ENCODE data around the gene DNAAF8. TPM values are rescaled to one million over a fixed set of nuclear protein-coding genes. Genes with fewer than 3 reads are reported as not detected.

Gene DNAAF8
- total RNA-seq, 1 experiment from 2014 or later, result 1.2 TPM

DNA sequence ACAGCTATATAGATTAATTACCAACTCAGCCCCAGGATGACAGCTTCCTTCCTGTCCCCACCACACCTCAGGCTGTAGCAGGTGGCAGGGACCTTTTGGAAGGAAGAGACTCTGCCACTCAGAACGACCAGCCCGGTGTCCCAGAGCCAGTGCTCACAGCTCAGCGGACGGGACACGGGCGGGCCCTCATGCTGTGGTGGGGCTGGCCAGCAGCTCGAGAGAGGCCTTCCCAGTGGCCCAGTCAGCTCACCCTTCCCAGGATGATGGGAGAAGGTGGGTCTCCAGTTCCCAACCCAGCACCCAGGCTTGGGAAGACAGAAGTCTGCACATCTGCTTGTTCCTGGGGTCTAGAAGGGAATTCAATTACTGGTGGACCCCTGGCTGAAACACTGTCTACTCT, 30.4 kb upstream of the DNAAF8 start:
- ChIA-PET CTCF (no interaction called here), POLR2A (ENCODE audit: unreplicated experiment) (no interaction called here)
- BruUV-seq (replicated peaks), result no TSS peak
- H2AFZ ChIP-seq (ENCODE audit: low read length), result no peak overlapping the region
- no peak overlapping the region for H3K4me2 ChIP-seq (ENCODE audit: low read length)
- no peaks in the 10 kb centered on the region; the same call in 1 of the 2 replicates for H3K36me3 ChIP-seq (ENCODE audit: low read depth, low read length)
- no peak overlapping the region for H3K4me3 ChIP-seq (ENCODE audit: low read length)
- H3K4me1 ChIP-seq (ENCODE audit: insufficient read depth, low read length), result no peaks in the 10 kb centered on the region
- ATAC-seq (no peak), DNase-seq (no peak)
- no peaks in the 10 kb centered on the region for H3K27me3 ChIP-seq (ENCODE audit: low read length)
- no peaks in the 10 kb centered on the region for H3K79me2 ChIP-seq (ENCODE audit: low read length)
- no peaks in the 10 kb centered on the region for H3K9me2 ChIP-seq (replicated peaks; ENCODE audit: low read length)
- H4K20me1 ChIP-seq (ENCODE audit: low read length), result no peaks in the 10 kb centered on the region
- H3K9me3 ChIP-seq (ENCODE audit: low read length), result no peaks in the 10 kb centered on the region
- intact Hi-C loops (cut with micrococcal nuclease), result no loop called here
- H3F3A ChIP-seq (ENCODE audit: low read length, unreplicated experiment), result no peaks in the 10 kb centered on the region
- no peak overlapping the region for H3K9ac ChIP-seq (ENCODE audit: low read length)
- TF ChIP-seq EZH2 (IDR thresholded peaks at IDR 0.05; ENCODE audit: low read length, unreplicated experiment) (no peak), EZH2phosphoT487 (IDR thresholded peaks at IDR 0.05; ENCODE audit: borderline replicate concordance, low read length) (no peak)
- TF ChIP-seq, protein P1, sequence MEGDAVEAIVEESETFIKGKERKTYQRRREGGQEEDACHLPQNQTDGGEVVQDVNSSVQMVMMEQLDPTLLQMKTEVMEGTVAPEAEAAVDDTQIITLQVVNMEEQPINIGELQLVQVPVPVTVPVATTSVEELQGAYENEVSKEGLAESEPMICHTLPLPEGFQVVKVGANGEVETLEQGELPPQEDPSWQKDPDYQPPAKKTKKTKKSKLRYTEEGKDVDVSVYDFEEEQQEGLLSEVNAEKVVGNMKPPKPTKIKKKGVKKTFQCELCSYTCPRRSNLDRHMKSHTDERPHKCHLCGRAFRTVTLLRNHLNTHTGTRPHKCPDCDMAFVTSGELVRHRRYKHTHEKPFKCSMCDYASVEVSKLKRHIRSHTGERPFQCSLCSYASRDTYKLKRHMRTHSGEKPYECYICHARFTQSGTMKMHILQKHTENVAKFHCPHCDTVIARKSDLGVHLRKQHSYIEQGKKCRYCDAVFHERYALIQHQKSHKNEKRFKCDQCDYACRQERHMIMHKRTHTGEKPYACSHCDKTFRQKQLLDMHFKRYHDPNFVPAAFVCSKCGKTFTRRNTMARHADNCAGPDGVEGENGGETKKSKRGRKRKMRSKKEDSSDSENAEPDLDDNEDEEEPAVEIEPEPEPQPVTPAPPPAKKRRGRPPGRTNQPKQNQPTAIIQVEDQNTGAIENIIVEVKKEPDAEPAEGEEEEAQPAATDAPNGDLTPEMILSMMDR (conservative IDR thresholded peaks at IDR 0.05; ENCODE audit: low read depth, low read length), result no peak
- H3K27ac ChIP-seq (ENCODE audit: low read length), result no peak overlapping the region

DNA sequence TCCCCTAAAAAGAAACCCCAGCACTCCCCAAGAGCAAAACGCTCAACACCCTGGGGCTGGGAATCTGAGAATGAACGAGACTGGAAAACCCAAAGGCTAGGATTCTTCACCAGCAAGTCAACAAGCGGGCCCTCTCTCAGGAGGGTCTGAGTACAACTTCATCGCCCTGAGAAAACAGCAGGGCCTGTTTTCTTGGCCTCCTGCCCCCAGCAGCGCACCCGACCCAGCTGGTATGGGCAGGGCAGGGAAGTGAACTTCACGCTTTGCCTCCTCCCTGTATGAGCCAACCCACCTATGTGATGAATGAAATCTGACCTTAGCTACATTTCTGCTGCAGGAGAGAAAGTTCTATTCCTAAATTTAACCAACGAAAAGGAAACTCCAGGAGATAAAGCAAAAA, 29.8 kb upstream of the DNAAF8 start:
- H3K9me3 ChIP-seq (ENCODE audit: low read length), result no peaks in the 10 kb centered on the region
- no peaks in the 10 kb centered on the region for H3K9me2 ChIP-seq (replicated peaks; ENCODE audit: low read length)
- no peaks in the 10 kb centered on the region for H3K4me1 ChIP-seq (ENCODE audit: insufficient read depth, low read length)
- no peak overlapping the region for H3K4me2 ChIP-seq (ENCODE audit: low read length)
- H3K4me3 ChIP-seq (ENCODE audit: low read length), result no peak overlapping the region
- CTCF ChIA-PET, result no interaction called here
- TF ChIP-seq EZH2 (IDR thresholded peaks at IDR 0.05; ENCODE audit: low read length, unreplicated experiment), result no peak
- TF ChIP-seq, protein P1 (conservative IDR thresholded peaks at IDR 0.05; ENCODE audit: low read depth, low read length), result no peak
- no peak for TF ChIP-seq EZH2phosphoT487 (IDR thresholded peaks at IDR 0.05; ENCODE audit: borderline replicate concordance, low read length)
- no TSS peak for BruUV-seq (replicated peaks)
- no peaks in the 10 kb centered on the region for H3F3A ChIP-seq (ENCODE audit: low read length, unreplicated experiment)
- H3K9ac ChIP-seq (ENCODE audit: low read length), result no peak overlapping the region
- H3K79me2 ChIP-seq (ENCODE audit: low read length), result no peaks in the 10 kb centered on the region
- no peak overlapping the region for H3K27ac ChIP-seq (ENCODE audit: low read length)
- no peak for ATAC-seq
- POLR2A ChIA-PET (ENCODE audit: unreplicated experiment), result no interaction called here
- no peaks in the 10 kb centered on the region for H3K27me3 ChIP-seq (ENCODE audit: low read length)
- H3K36me3 ChIP-seq (ENCODE audit: low read depth, low read length), result no peaks in the 10 kb centered on the region; the same call in 1 of the 2 replicates
- no peak for DNase-seq
- no peaks in the 10 kb centered on the region for H4K20me1 ChIP-seq (ENCODE audit: low read length)
- intact Hi-C loops (cut with micrococcal nuclease), result no loop called here
- H2AFZ ChIP-seq (ENCODE audit: low read length), result no peak overlapping the region

DNA sequence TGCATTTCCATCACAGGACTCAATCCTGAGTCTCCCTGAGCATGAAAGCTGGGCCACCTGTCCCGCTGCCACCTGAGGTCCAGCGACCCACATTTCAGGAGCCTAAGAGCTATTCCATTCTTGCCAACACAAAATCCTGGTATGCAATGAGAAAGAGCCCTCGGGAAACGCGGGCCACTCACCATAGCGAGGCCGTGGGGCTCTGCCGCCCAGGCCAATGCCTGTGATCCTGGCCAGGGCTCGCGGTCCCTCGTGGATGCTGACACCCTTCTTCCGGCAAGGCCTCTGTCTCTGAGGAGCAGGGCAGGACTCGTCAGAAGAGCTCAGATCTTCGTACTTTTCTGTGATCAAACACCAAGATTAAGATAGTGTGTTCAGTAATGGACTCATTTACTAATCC, 29.4 kb upstream of the DNAAF8 start:
- CTCF ChIA-PET, result no interaction called here
- H3F3A ChIP-seq (ENCODE audit: low read length, unreplicated experiment), result no peaks in the 10 kb centered on the region
- H3K36me3 ChIP-seq (ENCODE audit: low read depth, low read length), result no peaks in the 10 kb centered on the region; the same call in 1 of the 2 replicates
- no peaks in the 10 kb centered on the region for H4K20me1 ChIP-seq (ENCODE audit: low read length)
- no TSS peak for BruUV-seq (replicated peaks)
- H3K27me3 ChIP-seq (ENCODE audit: low read length), result no peaks in the 10 kb centered on the region
- no peaks in the 10 kb centered on the region for H3K9me3 ChIP-seq (ENCODE audit: low read length)
- H3K9ac ChIP-seq (ENCODE audit: low read length), result no peak overlapping the region
- H3K4me2 ChIP-seq (ENCODE audit: low read length), result no peak overlapping the region
- H2AFZ ChIP-seq (ENCODE audit: low read length), result no peak overlapping the region
- no peak overlapping the region for H3K4me3 ChIP-seq (ENCODE audit: low read length)
- H3K27ac ChIP-seq (ENCODE audit: low read length), result no peak overlapping the region
- intact Hi-C loops (cut with micrococcal nuclease), result no loop called here
- TF ChIP-seq, protein P1 (conservative IDR thresholded peaks at IDR 0.05; ENCODE audit: low read depth, low read length), result no peak
- no peak for TF ChIP-seq EZH2phosphoT487 (IDR thresholded peaks at IDR 0.05; ENCODE audit: borderline replicate concordance, low read length)
- TF ChIP-seq EZH2 (IDR thresholded peaks at IDR 0.05; ENCODE audit: low read length, unreplicated experiment), result no peak
- no peaks in the 10 kb centered on the region for H3K4me1 ChIP-seq (ENCODE audit: insufficient read depth, low read length)
- no peaks in the 10 kb centered on the region for H3K9me2 ChIP-seq (replicated peaks; ENCODE audit: low read length)
- ATAC-seq (no peak), DNase-seq (no peak)
- H3K79me2 ChIP-seq (ENCODE audit: low read length), result no peaks in the 10 kb centered on the region
- POLR2A ChIA-PET (ENCODE audit: unreplicated experiment), result no interaction called here
